Transverse colon (tissue), 4 donors: ENCODE measurements around the gene HTR2A. TPM values are rescaled to one million over a fixed set of nuclear protein-coding genes. Genes with fewer than 3 reads are reported as not detected.

Experiments used
- DNase-seq: peaks from one replicate; pipeline ENCODE4 v3.0.0-alpha.2; 2019
- H3K27ac ChIP-seq, 4 donors: fragments of 200-600 bp; sonication (generic); 2 replicates each; pipeline ENCODE4 v1.5.1; 2016 to 2018; ENCODE audit warnings: inconsistent platforms in 4 of 4
- H3K27me3 ChIP-seq: fragments of 200-600 bp; sonication (generic); 2 replicates; pipeline ENCODE4 v1.5.1; 2017; ENCODE audit warnings: inconsistent platforms
- H3K36me3 ChIP-seq, 4 donors: fragments of 200-600 bp; sonication (generic); 2 replicates each; pipeline ENCODE4 v1.5.1; 2017 to 2019; ENCODE audit warnings: inconsistent platforms in 4 of 4
- H3K4me1 ChIP-seq, 4 donors: fragments of 200-600 bp; sonication (generic); 2 replicates each; pipeline ENCODE4 v1.5.1; 2017 to 2020; ENCODE audit warnings: inconsistent platforms in 4 of 4
- H3K4me3 ChIP-seq, 4 donors: fragments of 200-600 bp; sonication (generic); 1 replicate in 1 of 4; 2 replicates in 3 of 4; pipeline versions ENCODE4 v1.5.1 to v1.6.1; 2017 to 2019; ENCODE audit warnings: inconsistent platforms in 4 of 4
- H3K9me3 ChIP-seq, 2 donors: fragments of 200-600 bp; sonication (generic); 2 replicates each; pipeline ENCODE4 v1.5.1; 2017 to 2019; ENCODE audit warnings: inconsistent platforms in 2 of 2
- EP300 ChIP-seq: sonication (generic); formaldehyde crosslinking; IDR thresholded peaks from one replicate; pipeline ENCODE4 v1.6.1; 2017; ENCODE audit warnings: antibody characterized with exemption, low read depth
- POLR2A ChIP-seq: fragments of 450-650 bp; IDR thresholded peaks from one replicate; pipeline ENCODE4 v1.6.1; 2016; ENCODE audit warnings: antibody characterized with exemption, mild to moderate bottlenecking, moderate library complexity
- POLR2AphosphoS5 ChIP-seq, 3 donors: sonication (generic); formaldehyde crosslinking; IDR thresholded peaks; one replicate each; pipeline ENCODE4 v1.6.1; 2016; ENCODE audit warnings: antibody characterized with exemption in 3 of 3
- WGBS, 2 donors: methylation state at CpG; one replicate each; pipeline ENCODE4 v1.1.5; 2018; ENCODE audit warnings: low coverage in 1 of 2; 5-methylcytosine and 5-hydroxymethylcytosine counted together
- in situ Hi-C, 4 donors: fragments of 200-750 bp; cut with MboI; loops; one replicate each; pipeline versions ENCODE4 v1.15.0 to v1.15.1; 2017; ENCODE audit warnings: low sequenced_read_pairs in 3 of 4, low pct_ligation_motif_present in 1 of 4, low pct_unique_long_range_greater_than_20kb in 1 of 4
- intact Hi-C: fragments of 100-400 bp; cut with DNase I; formaldehyde crosslinking; loops from one replicate; pipeline ENCODE4 v1.15.1; 2023; ENCODE audit warnings: low total_unique reads
- total RNA-seq, 4 donors: library from RNA; depleted of rRNA; stranded (reverse); fragments of >200 nt; gene quantifications; one replicate each; pipeline ENCODE4 v1.1.0, GENCODE V29; 2016
- TF ChIP-seq, protein P1 (sequence below), 5 experiments: fragments of 200-600 bp in 3 of 5; fragments of 450-650 bp in 2 of 5; sonication (generic) in 3 of 5; IDR thresholded peaks; 1 replicate in 2 of 5; 2 replicates in 3 of 5; pipeline ENCODE4 v1.5.1; 2016 to 2017; ENCODE audit warnings: antibody characterized with exemption in 5 of 5, inconsistent platforms in 3 of 5, mild to moderate bottlenecking in 2 of 5, moderate library complexity in 1 of 5

HTR2A gene
- total RNA-seq, 4 donors from 2014 or later = 0.14 to 0.20 (median 0.16) TPM; not detected in 1

DNA sequence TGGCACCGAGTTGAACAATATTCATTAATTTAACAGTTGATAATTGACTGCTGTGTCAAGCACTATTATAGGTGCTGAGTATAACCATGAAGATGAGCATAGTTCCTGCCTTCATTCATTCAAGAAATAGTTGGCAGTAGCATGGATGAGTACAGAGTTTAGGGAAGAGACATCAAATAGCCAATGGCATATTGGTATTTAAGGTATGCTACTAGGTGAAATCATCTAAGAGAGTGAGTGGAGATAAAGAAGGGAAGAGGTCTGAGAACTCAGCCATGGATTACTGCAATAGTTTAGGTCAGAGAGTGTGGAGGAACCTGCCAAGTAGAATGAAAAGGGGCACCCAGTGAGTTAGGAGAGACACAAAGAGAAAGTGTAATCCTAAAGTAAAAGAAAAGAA is 4.9 kb upstream of the HTR2A start:
- H3K9me3 ChIP-seq = no peaks in the 10 kb centered on the region
- DNase-seq = no peak
- H3K36me3 ChIP-seq = no peaks in the 10 kb centered on the region
- TF ChIP-seq POLR2AphosphoS5 (IDR thresholded peaks at IDR 0.05) = no peak
- TF ChIP-seq, protein P1, sequence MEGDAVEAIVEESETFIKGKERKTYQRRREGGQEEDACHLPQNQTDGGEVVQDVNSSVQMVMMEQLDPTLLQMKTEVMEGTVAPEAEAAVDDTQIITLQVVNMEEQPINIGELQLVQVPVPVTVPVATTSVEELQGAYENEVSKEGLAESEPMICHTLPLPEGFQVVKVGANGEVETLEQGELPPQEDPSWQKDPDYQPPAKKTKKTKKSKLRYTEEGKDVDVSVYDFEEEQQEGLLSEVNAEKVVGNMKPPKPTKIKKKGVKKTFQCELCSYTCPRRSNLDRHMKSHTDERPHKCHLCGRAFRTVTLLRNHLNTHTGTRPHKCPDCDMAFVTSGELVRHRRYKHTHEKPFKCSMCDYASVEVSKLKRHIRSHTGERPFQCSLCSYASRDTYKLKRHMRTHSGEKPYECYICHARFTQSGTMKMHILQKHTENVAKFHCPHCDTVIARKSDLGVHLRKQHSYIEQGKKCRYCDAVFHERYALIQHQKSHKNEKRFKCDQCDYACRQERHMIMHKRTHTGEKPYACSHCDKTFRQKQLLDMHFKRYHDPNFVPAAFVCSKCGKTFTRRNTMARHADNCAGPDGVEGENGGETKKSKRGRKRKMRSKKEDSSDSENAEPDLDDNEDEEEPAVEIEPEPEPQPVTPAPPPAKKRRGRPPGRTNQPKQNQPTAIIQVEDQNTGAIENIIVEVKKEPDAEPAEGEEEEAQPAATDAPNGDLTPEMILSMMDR (IDR thresholded peaks at IDR 0.05) = no peak
- TF ChIP-seq EP300 = no peak
- TF ChIP-seq POLR2A = no peak
- H3K27ac ChIP-seq = no peak overlapping the region
- intact Hi-C loops (no loop called here), in situ Hi-C loops (no loop called here)
- 67 to 74% methylated on average over 1 of the region's 1 CpG for WGBS, 2 donors
- H3K4me1 ChIP-seq = no peaks in the 10 kb centered on the region
- H3K4me3 ChIP-seq = no peak overlapping the region
- H3K27me3 ChIP-seq = no peaks in the 10 kb centered on the region

DNA sequence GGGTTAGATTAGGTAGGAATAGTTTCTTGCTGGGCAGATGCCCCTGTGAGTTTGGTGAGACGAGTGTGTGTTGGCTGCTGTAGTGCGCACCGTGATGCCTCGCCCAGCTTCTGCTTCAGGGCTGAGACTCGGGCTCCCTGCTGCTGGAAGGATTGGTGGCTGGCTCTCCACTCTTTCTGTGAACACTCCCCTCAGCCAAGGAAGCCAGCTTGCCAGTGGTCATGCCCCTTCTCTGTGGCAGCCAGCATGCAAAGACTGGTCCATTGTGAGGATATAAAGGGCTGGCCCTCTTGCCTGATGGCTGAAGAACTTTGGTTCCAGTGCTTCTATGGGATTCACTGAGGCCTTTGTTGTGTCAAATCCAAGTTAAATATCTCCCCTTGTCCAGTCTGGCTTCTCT is 2.9 kb upstream of the HTR2A start:
- WGBS, 2 donors = 86% methylated on average over 5 of the region's 5 CpGs; no CpG with 5 or more reads in 1 of the 2 donors
- Histone ChIP-seq H3K4me3 (no peak overlapping the region), H3K9me3 (no peaks in the 10 kb centered on the region), H3K4me1 (peaks cover 0 to 2% (median under 1%) of the 10 kb centered on the region in 4 donors), H3K27me3 (peaks cover 12% of the 10 kb centered on the region), H3K27ac (no peak overlapping the region), H3K36me3 (no peaks in the 10 kb centered on the region)
- no peak for DNase-seq
- in situ Hi-C loops (no loop called here), intact Hi-C loops (no loop called here)
- TF ChIP-seq POLR2AphosphoS5 (IDR thresholded peaks at IDR 0.05) (no peak), POLR2A (no peak), EP300 (no peak)
- TF ChIP-seq, protein P1 (IDR thresholded peaks at IDR 0.05) = no peak

DNA sequence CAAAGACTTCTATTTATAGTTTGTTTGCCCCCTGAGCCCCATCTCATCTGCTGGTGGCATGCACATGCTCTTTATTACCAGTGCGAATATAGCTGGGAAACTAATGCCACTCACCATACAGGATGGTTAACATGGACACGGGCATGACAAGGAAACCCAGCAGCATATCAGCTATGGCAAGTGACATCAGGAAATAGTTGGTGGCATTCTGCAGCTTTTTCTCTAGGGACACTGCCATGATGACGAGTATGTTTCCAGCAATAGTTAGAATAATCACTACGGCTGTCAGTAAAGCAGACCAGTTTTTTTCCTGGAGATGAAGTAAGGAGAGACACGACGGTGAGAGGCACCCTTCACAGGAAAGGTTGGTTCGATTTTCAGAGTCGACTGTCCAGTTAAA is 1.5 kb downstream of the HTR2A start:
- no peak for DNase-seq
- Histone ChIP-seq H3K36me3 (no peaks in the 10 kb centered on the region), H3K4me1 (peaks cover 0 to 14% (median 7%) of the 10 kb centered on the region in 4 donors), H3K27ac (peak overlapping the region in 2 of 4 donors; percentile 5 to 47), H3K4me3 (no peak overlapping the region), H3K27me3 (peaks cover 27% of the 10 kb centered on the region), H3K9me3 (no peaks in the 10 kb centered on the region)
- WGBS, 2 donors = 59 to 62% methylated on average over 4 to 8 of the region's 8 CpGs
- intact Hi-C loops (no loop called here), in situ Hi-C loops (no loop called here)
- no peak for TF ChIP-seq POLR2AphosphoS5 (IDR thresholded peaks at IDR 0.05)
- TF ChIP-seq EP300 = no peak
- TF ChIP-seq, protein P1 (IDR thresholded peaks at IDR 0.05) = no peak
- TF ChIP-seq POLR2A = no peak

DNA sequence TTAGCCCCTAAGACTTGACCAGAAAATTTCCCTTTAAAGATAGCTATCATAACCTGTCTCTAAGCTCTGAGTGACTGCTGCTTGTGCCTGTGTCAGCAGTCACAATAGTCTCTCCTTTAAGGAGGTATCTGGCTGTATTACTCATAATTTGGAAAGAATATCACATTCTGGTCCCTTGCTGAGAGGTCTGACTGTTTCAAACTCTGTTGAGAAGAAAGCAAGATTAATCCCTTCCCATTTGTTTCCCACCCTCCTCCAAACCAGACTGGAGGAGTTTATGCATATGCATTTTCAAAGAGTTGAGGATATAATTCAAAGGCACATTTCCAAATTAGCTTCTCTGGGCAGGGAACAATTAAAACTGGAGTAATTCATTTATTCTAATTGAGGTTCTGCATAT is 2.3 kb downstream of the HTR2A start:
- in situ Hi-C loops (no loop called here), intact Hi-C loops (no loop called here)
- H3K4me3 ChIP-seq = peak overlapping the region in 3 of 4 donors; percentile 43 to 62 (median 46)
- no peak for DNase-seq
- TF ChIP-seq POLR2A = no peak
- TF ChIP-seq POLR2AphosphoS5 (IDR thresholded peaks at IDR 0.05) = no peak
- TF ChIP-seq EP300 = no peak
- TF ChIP-seq, protein P1 (IDR thresholded peaks at IDR 0.05) = no peak
- no peaks in the 10 kb centered on the region for H3K36me3 ChIP-seq
- H3K27ac ChIP-seq = peak overlapping the region; percentile 24 to 68 (median 46)
- H3K9me3 ChIP-seq = no peaks in the 10 kb centered on the region
- peaks cover 0 to 14% (median 7%) of the 10 kb centered on the region in 4 donors for H3K4me1 ChIP-seq
- H3K27me3 ChIP-seq = peaks cover 27% of the 10 kb centered on the region
